Natural killer cell (primary cell): ENCODE measurements around the gene GRIA3. TPM values are rescaled to one million over a fixed set of nuclear protein-coding genes. Genes with fewer than 3 reads are reported as not detected.

Experiments used
- ATAC-seq, 3 donors: fragments of 150-1000 bp in 2 of 3; fragments of 200-7000 bp in 1 of 3; cut with Tn5 transposase; 1 replicate in 1 of 3; 2 replicates in 2 of 3; pipeline ENCODE4 v1.10.0; 2021; ENCODE audit warnings: mild to moderate bottlenecking in 2 of 3, moderate library complexity in 2 of 3
- DNase-seq, 2 donors: peaks; one replicate each; pipeline versions ENCODE4 v3.0.0 to v3.0.0-alpha.2; 2013 to 2021; ENCODE audit warnings: mixed read lengths in 1 of 2
- H3K27ac ChIP-seq: one replicate; pipeline ENCODE4 v1.5.1; 2013; ENCODE audit warnings: mild to moderate bottlenecking, low read length
- H3K27me3 ChIP-seq: one replicate; pipeline ENCODE4 v1.6.1; 2013; ENCODE audit warnings: low read length; ENCODE audit not compliant: control insufficient read depth, insufficient read depth
- H3K36me3 ChIP-seq: one replicate; pipeline ENCODE4 v1.6.1; 2013; ENCODE audit warnings: low read length; ENCODE audit not compliant: control insufficient read depth, insufficient read depth
- H3K4me1 ChIP-seq: one replicate; pipeline ENCODE4 v1.6.1; 2013; ENCODE audit warnings: low read length; ENCODE audit not compliant: control insufficient read depth, insufficient read depth
- H3K4me3 ChIP-seq: one replicate; pipeline ENCODE4 v1.5.1; 2013; ENCODE audit warnings: low read length
- H3K9me3 ChIP-seq: one replicate; pipeline ENCODE4 v1.6.1; 2013; ENCODE audit warnings: low read length; ENCODE audit not compliant: control insufficient read depth, insufficient read depth
- H3K27ac Mint-ChIP-seq, 2 donors: one replicate each; pipeline ENCODE4 v1.8.0; 2022; ENCODE audit warnings: mild to moderate bottlenecking in 2 of 2, mixed read lengths in 2 of 2, moderate library complexity in 1 of 2
- H3K27me3 Mint-ChIP-seq, 2 donors: one replicate each; pipeline ENCODE4 v1.8.0; 2022; ENCODE audit warnings: low read depth in 2 of 2, mixed read lengths in 2 of 2
- H3K36me3 Mint-ChIP-seq: one replicate; pipeline ENCODE4 v1.8.0; 2022; ENCODE audit warnings: mixed read lengths
- H3K4me1 Mint-ChIP-seq, 2 donors: one replicate each; pipeline ENCODE4 v1.8.0; 2022; ENCODE audit warnings: mixed read lengths in 2 of 2
- H3K4me3 Mint-ChIP-seq: one replicate; pipeline ENCODE4 v1.8.0; 2022; ENCODE audit warnings: mild to moderate bottlenecking, moderate library complexity, mixed read lengths
- H3K9me3 Mint-ChIP-seq, 2 donors: one replicate each; pipeline ENCODE4 v1.8.0; 2022; ENCODE audit warnings: mixed read lengths in 2 of 2
- CTCF ChIP-seq: fragments of 200-600 bp; IDR thresholded peaks from one replicate; pipeline ENCODE4 v1.8.0; 2022; ENCODE audit warnings: antibody characterized with exemption
- WGBS: methylation state at CpG from one replicate; pipeline ENCODE4 v1.1.7; 2013; ENCODE audit warnings: missing lambda C conversion rate; ENCODE audit not compliant: insufficient coverage; 5-methylcytosine and 5-hydroxymethylcytosine counted together
- intact Hi-C: fragments of 100-400 bp; cut with micrococcal nuclease; formaldehyde crosslinking; loops from one replicate; pipeline ENCODE4 v1.14.2; 2022
- total RNA-seq, 4 donors: library from RNA; stranded (reverse); fragments of 120-200 nt in 1 of 4; gene quantifications; one replicate each; pipeline versions ENCODE4 v1.2.3 to v1.2.4, GENCODE V29; 2013 to 2022

GRIA3 gene
- total RNA-seq, 3 donors from 2014 or later (not counting 1 experiment from before 2014, with no cell fraction given), result not detected

- Mint-ChIP-seq H3K27me3 (peaks cover 0 to 3% of the 10 kb centered on the region in 2 donors), H3K9me3 (peaks cover 0 to 16% of the 10 kb centered on the region in 2 donors), H3K27ac (no peak overlapping the region), H3K4me1 (no peaks in the 10 kb centered on the region), H3K4me3 (no peak overlapping the region), H3K36me3 (no peaks in the 10 kb centered on the region)
- Histone ChIP-seq H3K9me3 (no peaks in the 10 kb centered on the region), H3K36me3 (no peaks in the 10 kb centered on the region), H3K27me3 (no peaks in the 10 kb centered on the region), H3K4me1 (no peaks in the 10 kb centered on the region), H3K27ac (no peak overlapping the region), H3K4me3 (no peak overlapping the region)
- ATAC-seq (no peak), DNase-seq (no peak)
- intact Hi-C loops, result no loop called here
- no peak for TF ChIP-seq CTCF
Observed at GRCh38 chrX:123167621-123168020, 16.5 kb upstream of the GRIA3 start.

GRCh38 chrX:123169247-123169901, 14.7 kb upstream of the GRIA3 start:
- Mint-ChIP-seq H3K4me3 (no peak overlapping the region), H3K4me1 (no peaks in the 10 kb centered on the region), H3K27me3 (peaks cover 0 to 3% of the 10 kb centered on the region in 2 donors), H3K27ac (no peak overlapping the region), H3K36me3 (no peaks in the 10 kb centered on the region), H3K9me3 (peaks cover 0 to 16% of the 10 kb centered on the region in 2 donors)
- no peaks in the 10 kb centered on the region for H3K9me3 ChIP-seq
- ATAC-seq (no peak), DNase-seq (no peak)
- no peak for TF ChIP-seq CTCF
- no peak overlapping the region for H3K27ac ChIP-seq
- no CpG with 5 or more reads among the region's 2 CpGs for WGBS
- no peaks in the 10 kb centered on the region for H3K36me3 ChIP-seq
- intact Hi-C loops, result no loop called here
- H3K4me1 ChIP-seq, result no peaks in the 10 kb centered on the region
- H3K4me3 ChIP-seq, result no peak overlapping the region
- H3K27me3 ChIP-seq, result no peaks in the 10 kb centered on the region

- intact Hi-C loops, result no loop called here
- H3K9me3 ChIP-seq, result no peaks in the 10 kb centered on the region
- ATAC-seq, result no peak
- no peaks in the 10 kb centered on the region for H3K36me3 Mint-ChIP-seq
- no peak overlapping the region for H3K27ac Mint-ChIP-seq
- no peak overlapping the region for H3K4me3 ChIP-seq
- no peak overlapping the region for H3K4me3 Mint-ChIP-seq
- no peak overlapping the region for H3K27ac ChIP-seq
- 92% methylated on average over 7 of the region's 7 CpGs for WGBS
- no peak for TF ChIP-seq CTCF
- no peaks in the 10 kb centered on the region for H3K4me1 ChIP-seq
- peaks cover 0 to 11% of the 10 kb centered on the region in 2 donors for H3K9me3 Mint-ChIP-seq
- no peaks in the 10 kb centered on the region for H3K27me3 ChIP-seq
- no peak for DNase-seq
- peaks cover 0 to 3% of the 10 kb centered on the region in 2 donors for H3K27me3 Mint-ChIP-seq
- H3K36me3 ChIP-seq, result no peaks in the 10 kb centered on the region
- no peaks in the 10 kb centered on the region for H3K4me1 Mint-ChIP-seq
Observed at GRCh38 chrX:123170546-123170945, 13.5 kb upstream of the GRIA3 start.

- H3K27me3 Mint-ChIP-seq, result peaks cover 0 to 1% of the 10 kb centered on the region in 2 donors
- no CpG with 5 or more reads among the region's 3 CpGs for WGBS
- Histone ChIP-seq H3K36me3 (no peaks in the 10 kb centered on the region), H3K4me1 (no peaks in the 10 kb centered on the region), H3K4me3 (no peak overlapping the region), H3K27ac (no peak overlapping the region), H3K27me3 (no peaks in the 10 kb centered on the region), H3K9me3 (no peaks in the 10 kb centered on the region)
- no peak for TF ChIP-seq CTCF
- H3K9me3 Mint-ChIP-seq, result peaks cover 0 to 4% of the 10 kb centered on the region in 2 donors
- H3K4me3 Mint-ChIP-seq, result no peak overlapping the region
- DNase-seq (no peak), ATAC-seq (no peak)
- H3K36me3 Mint-ChIP-seq, result no peaks in the 10 kb centered on the region
- H3K4me1 Mint-ChIP-seq, result no peaks in the 10 kb centered on the region
- no peak overlapping the region for H3K27ac Mint-ChIP-seq
- intact Hi-C loops, result no loop called here
Observed at GRCh38 chrX:123171781-123172180, 12.3 kb upstream of the GRIA3 start.
